GM12873 (cell line): Measurements from ENCODE around the gene ATG2A.

ENCODE experiments used
- TF ChIP-seq, protein P1 (sequence below): IDR thresholded peaks from 2 replicates; pipeline ENCODE4 v1.5.1; 2012; ENCODE audit warnings: low read depth, mild to moderate bottlenecking, moderate library complexity, low read length, control low read depth; ENCODE audit not compliant: insufficient read depth; ENCODE audit errors: missing control alignments

ATG2A gene

DNA sequence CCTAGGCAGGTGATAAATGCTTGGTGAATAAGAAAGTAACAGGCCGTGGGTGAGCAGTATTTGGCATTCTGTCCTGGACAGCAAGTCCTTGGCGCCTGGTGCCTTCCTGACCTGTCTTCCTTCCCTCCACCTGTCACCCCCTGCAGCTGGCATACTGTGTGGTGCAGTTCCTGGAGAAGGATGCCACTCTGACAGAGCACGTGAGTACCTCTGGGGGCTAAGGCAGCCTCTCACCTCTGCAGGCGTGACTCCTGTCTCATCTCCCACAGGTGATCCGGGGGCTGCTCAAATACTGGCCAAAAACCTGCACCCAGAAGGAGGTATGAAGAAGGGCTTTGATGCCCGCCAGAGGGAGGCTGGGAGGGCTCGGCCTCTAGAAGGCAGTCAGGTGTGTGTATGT is 14.3 kb upstream of the ATG2A start:
- TF ChIP-seq, protein P1, sequence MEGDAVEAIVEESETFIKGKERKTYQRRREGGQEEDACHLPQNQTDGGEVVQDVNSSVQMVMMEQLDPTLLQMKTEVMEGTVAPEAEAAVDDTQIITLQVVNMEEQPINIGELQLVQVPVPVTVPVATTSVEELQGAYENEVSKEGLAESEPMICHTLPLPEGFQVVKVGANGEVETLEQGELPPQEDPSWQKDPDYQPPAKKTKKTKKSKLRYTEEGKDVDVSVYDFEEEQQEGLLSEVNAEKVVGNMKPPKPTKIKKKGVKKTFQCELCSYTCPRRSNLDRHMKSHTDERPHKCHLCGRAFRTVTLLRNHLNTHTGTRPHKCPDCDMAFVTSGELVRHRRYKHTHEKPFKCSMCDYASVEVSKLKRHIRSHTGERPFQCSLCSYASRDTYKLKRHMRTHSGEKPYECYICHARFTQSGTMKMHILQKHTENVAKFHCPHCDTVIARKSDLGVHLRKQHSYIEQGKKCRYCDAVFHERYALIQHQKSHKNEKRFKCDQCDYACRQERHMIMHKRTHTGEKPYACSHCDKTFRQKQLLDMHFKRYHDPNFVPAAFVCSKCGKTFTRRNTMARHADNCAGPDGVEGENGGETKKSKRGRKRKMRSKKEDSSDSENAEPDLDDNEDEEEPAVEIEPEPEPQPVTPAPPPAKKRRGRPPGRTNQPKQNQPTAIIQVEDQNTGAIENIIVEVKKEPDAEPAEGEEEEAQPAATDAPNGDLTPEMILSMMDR = no peak

GRCh38 chr11:64930340-64930739 is 13.3 kb upstream of the ATG2A start:
- TF ChIP-seq, protein P1 = no peak

DNA sequence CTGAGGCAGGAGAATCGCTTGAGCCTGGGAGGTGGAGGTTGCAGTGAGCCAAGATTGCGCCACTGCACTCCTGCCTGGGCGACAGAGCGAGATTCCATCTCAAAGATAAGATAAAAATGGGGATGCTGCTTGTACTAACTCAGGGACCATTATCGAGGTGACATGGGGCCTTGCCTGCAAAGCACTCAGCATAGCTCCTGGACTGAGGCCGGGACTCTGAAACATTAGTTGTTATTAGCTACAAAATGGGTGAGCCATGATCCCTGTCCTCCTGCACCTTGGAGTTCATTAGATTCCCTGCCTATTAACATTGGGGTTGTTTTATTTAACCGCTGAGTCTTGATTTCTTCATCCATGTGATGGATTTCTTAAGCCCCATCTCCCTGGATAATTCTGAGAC is 12.6 kb upstream of the ATG2A start:
- TF ChIP-seq, protein P1 = no peak

DNA sequence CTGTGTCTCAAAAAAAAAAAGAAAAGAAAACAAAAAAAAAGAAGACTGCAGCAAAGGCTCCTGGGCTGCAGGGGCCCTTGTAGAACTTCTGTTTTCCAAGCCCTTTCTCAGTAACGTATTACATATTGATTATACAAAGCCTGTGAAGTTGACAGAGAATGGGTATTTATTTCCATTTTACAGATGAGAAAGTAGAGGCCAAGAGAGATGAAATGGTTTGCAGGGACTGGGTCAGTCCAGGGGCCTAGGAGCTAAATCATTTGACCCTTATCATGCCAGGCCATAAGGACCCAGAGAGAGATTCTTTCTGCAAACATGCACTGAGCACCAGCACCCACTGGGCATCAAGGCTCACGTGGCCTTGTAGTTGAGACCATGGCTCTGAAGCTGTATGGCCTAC is 11.9 kb upstream of the ATG2A start:
- TF ChIP-seq, protein P1 = no peak

DNA sequence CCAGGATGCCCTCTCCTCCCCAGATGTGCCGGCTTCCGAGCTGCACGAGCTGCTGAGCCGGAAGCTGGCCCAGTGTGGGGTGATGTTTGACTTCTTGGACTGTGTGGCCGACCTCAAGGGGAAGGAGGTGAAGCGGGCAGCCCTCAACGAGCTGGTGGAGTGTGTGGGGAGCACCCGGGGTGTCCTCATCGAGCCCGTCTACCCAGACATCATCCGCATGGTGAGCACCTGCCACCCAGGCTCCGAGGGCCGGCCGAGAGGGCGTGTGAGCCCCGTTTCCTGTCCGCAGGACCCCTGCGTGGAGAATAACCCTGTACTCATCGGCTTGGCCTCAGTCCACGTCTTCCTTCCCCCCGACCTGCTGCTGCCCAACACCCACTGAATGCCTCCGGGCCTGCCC is 9.7 kb upstream of the ATG2A start:
- TF ChIP-seq, protein P1 = no peak

DNA sequence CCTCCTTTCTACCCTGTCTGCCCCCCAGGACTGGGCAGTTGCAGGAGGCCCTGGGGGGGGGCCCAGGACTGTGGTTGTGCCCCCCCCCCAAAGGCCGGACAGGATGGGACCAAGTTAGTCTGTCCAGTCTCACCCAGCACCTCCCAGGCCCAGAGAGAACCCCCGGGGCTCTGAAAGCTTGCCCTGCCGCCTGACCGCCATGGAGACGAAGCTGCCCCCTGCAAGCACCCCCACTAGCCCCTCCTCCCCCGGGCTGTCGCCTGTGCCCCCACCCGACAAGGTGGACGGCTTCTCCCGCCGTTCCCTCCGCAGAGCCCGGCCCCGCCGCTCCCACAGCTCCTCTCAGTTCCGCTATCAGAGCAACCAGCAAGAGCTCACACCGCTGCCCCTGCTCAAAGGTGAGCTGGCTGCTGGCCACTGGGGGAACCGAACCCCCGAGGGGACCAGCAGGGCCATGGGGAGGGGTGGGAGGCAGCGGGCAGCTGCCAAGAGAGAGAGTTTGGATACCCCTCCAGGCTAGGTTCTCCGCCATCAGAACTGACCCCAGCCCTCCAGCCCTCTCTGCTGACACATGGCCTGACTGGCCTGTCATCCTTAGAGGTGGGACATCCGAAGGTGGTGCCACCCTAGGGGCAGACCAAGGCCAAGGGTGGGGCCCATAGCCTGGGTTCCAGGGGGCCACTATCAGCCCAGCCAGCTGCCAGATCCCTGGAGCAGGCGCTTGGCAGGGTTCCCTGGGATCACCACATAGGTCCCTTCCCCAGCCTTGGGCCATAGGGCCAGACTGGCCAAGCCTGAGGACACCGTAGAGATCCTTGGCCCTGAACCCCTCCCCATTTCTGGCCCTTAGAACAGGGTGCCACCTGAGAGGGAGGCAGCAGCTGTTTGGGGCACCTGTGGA is 8.8 kb upstream of the ATG2A start:
- TF ChIP-seq, protein P1 = no peak

- TF ChIP-seq, protein P1 = no peak
These were observed 7.9 kb upstream of the ATG2A start for GRCh38 chr11:64924910-64925284.
